ENCODE data around the gene SEC24C.
"Not testable (repeated sequence)": the region's sequence is repeated elsewhere in the genome, so short reads cannot be mapped to it uniquely, and the experiment has no call there.

SEC24C gene

GRCh38 chr10:73773152-73773879, 29.1 kb downstream of the SEC24C start:
- H3K36me3 Mint-ChIP-seq = peaks cover 18% of the 10 kb centered on the region
- H3K9me3 Mint-ChIP-seq (ENCODE audit: low read depth) = no peaks in the 10 kb centered on the region
- H3K4me1 Mint-ChIP-seq (ENCODE audit: low read depth) = peaks cover 53% of the 10 kb centered on the region
- H3K27me3 Mint-ChIP-seq = no peaks in the 10 kb centered on the region
- peak overlapping the region; percentile 91 for H3K27ac Mint-ChIP-seq
- H3K4me3 Mint-ChIP-seq = peak overlapping the region; percentile 96

GRCh38 chr10:73774637-73775036, 30.5 kb downstream of the SEC24C start:
- Mint-ChIP-seq H3K4me1 (ENCODE audit: low read depth) (peaks cover 43% of the 10 kb centered on the region), H3K4me3 (peak overlapping the region; percentile 96), H3K27ac (peak overlapping the region; percentile 76), H3K27me3 (no peaks in the 10 kb centered on the region), H3K9me3 (ENCODE audit: low read depth) (no peaks in the 10 kb centered on the region), H3K36me3 (peaks cover 14% of the 10 kb centered on the region)

- Mint-ChIP-seq H3K9me3 (ENCODE audit: low read depth) (no peaks in the 10 kb centered on the region), H3K27me3 (no peaks in the 10 kb centered on the region), H3K27ac (no peak overlapping the region), H3K4me3 (no peak overlapping the region), H3K36me3 (peaks cover 7% of the 10 kb centered on the region), H3K4me1 (ENCODE audit: low read depth) (peaks cover 57% of the 10 kb centered on the region)
Measured at GRCh38 chr10:73779018-73779417, 34.8 kb downstream of the SEC24C start.

GRCh38 chr10:73779539-73780197, 35.5 kb downstream of the SEC24C start:
- H3K4me1 Mint-ChIP-seq (ENCODE audit: low read depth) = peaks cover 52% of the 10 kb centered on the region
- H3K4me3 Mint-ChIP-seq = peak overlapping the region; percentile 100
- H3K9me3 Mint-ChIP-seq (ENCODE audit: low read depth) = no peaks in the 10 kb centered on the region
- H3K27ac Mint-ChIP-seq = peak overlapping the region; percentile 58
- H3K27me3 Mint-ChIP-seq = no peaks in the 10 kb centered on the region
- peaks cover 5% of the 10 kb centered on the region for H3K36me3 Mint-ChIP-seq

GRCh38 chr10:73780301-73780700, 36.1 kb downstream of the SEC24C start:
- Mint-ChIP-seq H3K27ac (peak overlapping the region; percentile 99), H3K4me1 (ENCODE audit: low read depth) (peaks cover 50% of the 10 kb centered on the region), H3K27me3 (no peaks in the 10 kb centered on the region), H3K36me3 (peaks cover 5% of the 10 kb centered on the region), H3K9me3 (ENCODE audit: low read depth) (no peaks in the 10 kb centered on the region), H3K4me3 (peak overlapping the region; percentile 100)

GRCh38 chr10:73780966-73781365, 36.8 kb downstream of the SEC24C start:
- peak overlapping the region; percentile 99 for H3K27ac Mint-ChIP-seq
- peaks cover 5% of the 10 kb centered on the region for H3K36me3 Mint-ChIP-seq
- no peaks in the 10 kb centered on the region for H3K9me3 Mint-ChIP-seq (ENCODE audit: low read depth)
- H3K27me3 Mint-ChIP-seq = no peaks in the 10 kb centered on the region
- peaks cover 46% of the 10 kb centered on the region for H3K4me1 Mint-ChIP-seq (ENCODE audit: low read depth)
- peak overlapping the region; percentile 100 for H3K4me3 Mint-ChIP-seq

- Mint-ChIP-seq H3K27me3 (no peaks in the 10 kb centered on the region), H3K27ac (peak overlapping the region; percentile 99), H3K36me3 (peaks cover 5% of the 10 kb centered on the region), H3K4me1 (ENCODE audit: low read depth) (peaks cover 51% of the 10 kb centered on the region), H3K9me3 (ENCODE audit: low read depth) (no peaks in the 10 kb centered on the region), H3K4me3 (peak overlapping the region; percentile 100)
Measured at GRCh38 chr10:73781548-73781878, 37.3 kb downstream of the SEC24C start.

GRCh38 chr10:73781879-73782748, 37.9 kb downstream of the SEC24C start, which contains the start of gene CHCHD1:
Gene CHCHD1 (plus strand): TSS chr10:73782048. CDS start chr10:73782076, 28 bp downstream.
- Mint-ChIP-seq H3K27me3 (no peaks in the 10 kb centered on the region), H3K27ac (peak within 1 kb of the TSS; percentile 99), H3K9me3 (ENCODE audit: low read depth) (no peaks in the 10 kb centered on the region), H3K4me3 (peak within 1 kb of the TSS; percentile 100), H3K4me1 (ENCODE audit: low read depth) (peaks cover 52% of the 10 kb centered on the region), H3K36me3 (peaks cover 5% of the 10 kb centered on the region)

GRCh38 chr10:73782749-73783085, 38.5 kb downstream of the SEC24C start:
- Mint-ChIP-seq H3K36me3 (peaks cover 5% of the 10 kb centered on the region), H3K4me3 (peak overlapping the region; percentile 100), H3K4me1 (ENCODE audit: low read depth) (peaks cover 55% of the 10 kb centered on the region), H3K27ac (peak overlapping the region; percentile 99), H3K9me3 (ENCODE audit: low read depth) (no peaks in the 10 kb centered on the region), H3K27me3 (no peaks in the 10 kb centered on the region)

- no peaks in the 10 kb centered on the region for H3K9me3 Mint-ChIP-seq (ENCODE audit: low read depth)
- H3K4me1 Mint-ChIP-seq (ENCODE audit: low read depth) = peaks cover 51% of the 10 kb centered on the region
- peak within 1 kb of the TSS; percentile 95 for H3K27ac Mint-ChIP-seq
- peak within 1 kb of the TSS; percentile 93 for H3K4me3 Mint-ChIP-seq
- H3K27me3 Mint-ChIP-seq = no peaks in the 10 kb centered on the region
- peaks cover 2% of the 10 kb centered on the region for H3K36me3 Mint-ChIP-seq
Measured at GRCh38 chr10:73785211-73785720, 41.1 kb downstream of the SEC24C start, which contains the start of gene ZSWIM8. Gene ZSWIM8 (plus strand): TSS chr10:73785606. CDS start chr10:73785879, 273 bp downstream.

- H3K27me3 Mint-ChIP-seq = no peaks in the 10 kb centered on the region
- H3K4me1 Mint-ChIP-seq (ENCODE audit: low read depth) = peaks cover 46% of the 10 kb centered on the region
- H3K4me3 Mint-ChIP-seq = peak overlapping the region; percentile 93
- no peaks in the 10 kb centered on the region for H3K9me3 Mint-ChIP-seq (ENCODE audit: low read depth)
- peaks cover 2% of the 10 kb centered on the region for H3K36me3 Mint-ChIP-seq
- H3K27ac Mint-ChIP-seq = peak overlapping the region; percentile 95
Measured at GRCh38 chr10:73785721-73786511, 41.7 kb downstream of the SEC24C start.

GRCh38 chr10:73786512-73786885, 42.3 kb downstream of the SEC24C start:
- peaks cover 2% of the 10 kb centered on the region for H3K36me3 Mint-ChIP-seq
- no peaks in the 10 kb centered on the region for H3K9me3 Mint-ChIP-seq (ENCODE audit: low read depth)
- peaks cover 43% of the 10 kb centered on the region for H3K4me1 Mint-ChIP-seq (ENCODE audit: low read depth)
- H3K4me3 Mint-ChIP-seq = peak overlapping the region; percentile 93
- no peaks in the 10 kb centered on the region for H3K27me3 Mint-ChIP-seq
- H3K27ac Mint-ChIP-seq = peak overlapping the region; percentile 95

- H3K4me1 Mint-ChIP-seq (ENCODE audit: low read depth) = peaks cover 39% of the 10 kb centered on the region
- H3K4me3 Mint-ChIP-seq = peak overlapping the region; percentile 61
- not testable (repeated sequence) for H3K36me3 Mint-ChIP-seq; H3K27me3 Mint-ChIP-seq; H3K9me3 Mint-ChIP-seq (ENCODE audit: low read depth)
- peak overlapping the region; percentile 47 for H3K27ac Mint-ChIP-seq
Measured at GRCh38 chr10:73787031-73787800, 43.0 kb downstream of the SEC24C start.
